Measurements from ENCODE around the gene CMTM8. TPM values are rescaled to one million over a fixed set of nuclear protein-coding genes. Genes with fewer than 3 reads are reported as not detected.

The CMTM8 gene
- polyA plus RNA-seq, 3 donors = 9.1 to 11.9 (median 9.2) TPM

DNA sequence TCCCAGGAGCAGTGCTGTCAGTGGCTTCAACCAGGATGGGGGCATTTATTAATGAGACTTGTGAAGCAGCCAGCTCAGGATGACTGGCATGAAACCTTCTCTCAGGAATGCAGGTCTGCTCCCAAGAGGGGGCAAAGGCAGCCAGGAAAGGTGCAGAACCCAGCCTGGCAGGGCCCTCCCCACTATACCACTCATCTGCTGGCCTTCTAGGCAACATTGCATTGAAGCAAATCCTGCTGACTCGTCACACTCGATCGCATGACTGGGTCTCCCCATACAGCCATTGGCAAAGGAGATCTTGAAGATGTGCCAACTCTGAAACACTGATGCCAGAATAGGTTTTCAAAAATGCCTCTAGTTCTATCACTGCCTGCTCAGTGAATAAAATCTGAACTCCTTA is 87.4 kb downstream of the CMTM8 start:
- no peak for DNase-seq (ENCODE audit: low read depth in 3 of 3, low spot score in 2 of 3)

DNA sequence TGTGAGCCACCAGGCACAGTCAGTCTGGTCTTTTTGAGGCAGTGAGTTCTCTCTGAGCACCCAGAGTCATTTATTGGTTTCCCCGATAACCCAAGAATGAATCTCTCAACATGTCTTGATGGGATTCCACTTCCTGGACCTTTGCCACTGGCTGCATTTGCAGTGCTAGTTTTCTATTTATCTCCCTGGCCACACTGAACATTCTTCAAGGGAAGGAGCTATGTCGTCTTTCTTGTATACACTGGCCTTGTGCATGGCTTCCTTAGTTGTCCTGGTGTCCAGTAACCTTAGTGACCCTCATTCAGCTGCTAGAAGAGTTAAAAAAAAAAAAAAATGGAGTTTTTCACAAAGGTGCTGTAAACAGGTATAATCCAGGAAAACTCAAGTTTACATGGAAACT is 88.3 kb downstream of the CMTM8 start:
- DNase-seq (ENCODE audit: low read depth in 3 of 3, low spot score in 2 of 3) = no peak

DNA sequence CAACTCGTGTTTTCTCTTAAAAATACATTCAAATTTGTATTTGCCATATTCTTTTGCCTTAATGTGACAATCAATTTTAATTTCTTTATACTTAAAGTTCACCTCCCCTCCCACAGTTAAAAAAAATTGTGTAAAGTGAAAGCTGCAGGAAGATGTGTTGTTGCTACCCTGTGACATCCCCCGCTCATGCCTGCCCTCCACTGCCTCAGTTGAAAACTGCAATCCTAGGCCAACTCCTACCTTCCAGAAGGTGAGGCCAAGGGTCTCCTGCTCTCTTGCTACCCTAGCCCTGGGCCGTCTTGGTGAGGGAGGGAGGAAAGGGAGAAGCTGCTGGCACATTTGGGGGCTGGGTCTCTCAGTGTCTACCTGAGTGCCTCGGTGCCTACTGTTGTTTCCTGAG is 96.2 kb downstream of the CMTM8 start:
- no peak for DNase-seq (ENCODE audit: low read depth in 3 of 3, low spot score in 2 of 3)

DNA sequence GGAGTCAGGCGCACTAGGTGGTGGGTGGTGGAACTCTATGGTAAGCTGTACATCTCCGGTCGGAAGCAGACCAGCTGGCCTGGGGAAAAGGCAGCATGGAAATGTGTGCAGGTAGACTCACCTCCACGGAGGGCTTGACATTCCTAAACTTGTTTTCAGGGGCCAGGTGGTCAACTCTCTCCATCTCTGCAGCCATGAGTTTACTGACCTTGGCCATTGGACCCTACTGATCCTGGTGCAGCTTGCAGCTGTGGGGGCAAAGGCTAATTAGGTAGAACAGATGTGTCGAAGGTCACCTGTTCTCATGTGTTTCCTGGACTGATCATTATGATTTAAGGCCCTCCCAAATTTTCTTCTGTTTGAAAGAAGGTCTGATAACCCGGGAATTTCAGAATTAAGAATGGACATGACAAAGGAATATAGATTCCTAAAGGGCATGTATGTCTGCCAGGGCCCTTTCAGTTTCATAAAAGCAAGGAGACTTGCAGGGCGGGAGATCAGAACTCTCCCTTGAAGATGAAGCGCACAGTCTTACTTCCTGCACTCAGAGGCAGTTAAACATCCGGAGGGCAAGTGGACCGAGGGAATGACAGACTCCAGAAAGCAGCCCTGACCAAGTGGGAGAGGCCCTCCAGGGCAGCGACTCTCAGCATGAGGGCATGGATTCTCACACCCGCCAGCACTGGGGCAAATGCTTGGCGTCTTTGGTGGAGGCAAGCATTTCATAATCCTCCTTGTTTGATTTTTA is 97.1 kb downstream of the CMTM8 start:
- DNase-seq (ENCODE audit: low read depth in 3 of 3, low spot score in 2 of 3) = no peak

DNA sequence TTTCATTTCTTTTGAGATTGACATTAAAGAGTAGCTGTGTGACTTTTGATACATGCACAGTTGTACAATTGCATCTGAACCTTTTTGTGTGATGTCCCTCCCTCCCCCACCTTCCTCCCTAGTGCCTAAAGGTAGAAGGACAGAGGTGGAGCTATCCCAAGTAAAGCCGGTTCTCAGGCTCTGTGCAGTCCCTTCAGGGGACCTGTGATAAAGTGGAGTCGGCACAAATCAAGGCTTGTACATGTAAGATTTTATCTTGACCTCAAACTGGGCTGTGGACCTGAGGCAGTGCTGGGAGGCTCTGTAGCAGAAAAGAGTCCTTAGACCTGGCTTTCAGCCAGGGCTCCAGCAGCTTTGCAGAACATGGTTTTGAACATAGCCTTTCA is 97.6 kb downstream of the CMTM8 start:
- no peak for DNase-seq (ENCODE audit: low read depth in 3 of 3, low spot score in 2 of 3)

DNA sequence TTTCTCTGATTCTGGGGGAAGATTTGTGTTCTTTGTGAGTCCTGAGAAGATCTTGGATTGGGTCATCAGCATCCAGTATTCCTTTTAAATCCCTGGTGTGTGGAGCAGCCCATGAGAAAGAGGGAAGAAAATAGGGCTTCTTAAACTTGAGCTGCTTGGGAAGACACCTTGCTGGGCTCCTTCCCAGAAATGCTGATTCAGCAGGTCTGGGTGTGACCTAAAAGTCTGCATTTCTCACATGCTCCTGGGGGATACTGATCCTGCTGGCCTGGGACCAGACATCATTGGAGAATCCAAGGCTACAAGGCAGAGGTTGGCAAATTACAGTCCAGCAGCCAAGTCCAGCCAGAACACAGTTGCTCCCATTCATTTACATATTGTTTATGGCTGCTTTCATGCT is 99.0 kb downstream of the CMTM8 start:
- no peak for DNase-seq (ENCODE audit: low read depth in 3 of 3, low spot score in 2 of 3)

DNA sequence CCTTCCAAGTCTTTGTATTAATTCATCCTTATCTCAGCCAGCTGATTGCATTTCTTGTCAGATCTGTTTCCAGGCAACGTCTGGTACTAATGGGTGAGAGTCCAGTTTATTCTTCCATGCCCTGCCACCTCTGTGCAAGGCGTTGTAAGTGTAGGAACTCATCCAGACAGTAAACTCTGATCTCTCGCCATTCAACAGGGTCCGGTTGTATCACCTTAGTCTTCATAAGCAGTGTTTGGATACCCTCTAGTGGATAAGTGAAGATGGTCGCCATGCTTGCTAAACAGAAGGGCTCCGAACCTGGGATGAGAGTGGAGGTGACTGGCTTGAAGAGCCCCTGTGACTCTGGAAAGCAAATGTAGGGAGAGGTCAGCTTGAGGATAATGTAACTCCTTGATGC is 101.6 kb downstream of the CMTM8 start:
- peak in 2 of 3 donors; percentile 42 to 54 for DNase-seq (ENCODE audit: low read depth in 3 of 3, low spot score in 2 of 3)

DNA sequence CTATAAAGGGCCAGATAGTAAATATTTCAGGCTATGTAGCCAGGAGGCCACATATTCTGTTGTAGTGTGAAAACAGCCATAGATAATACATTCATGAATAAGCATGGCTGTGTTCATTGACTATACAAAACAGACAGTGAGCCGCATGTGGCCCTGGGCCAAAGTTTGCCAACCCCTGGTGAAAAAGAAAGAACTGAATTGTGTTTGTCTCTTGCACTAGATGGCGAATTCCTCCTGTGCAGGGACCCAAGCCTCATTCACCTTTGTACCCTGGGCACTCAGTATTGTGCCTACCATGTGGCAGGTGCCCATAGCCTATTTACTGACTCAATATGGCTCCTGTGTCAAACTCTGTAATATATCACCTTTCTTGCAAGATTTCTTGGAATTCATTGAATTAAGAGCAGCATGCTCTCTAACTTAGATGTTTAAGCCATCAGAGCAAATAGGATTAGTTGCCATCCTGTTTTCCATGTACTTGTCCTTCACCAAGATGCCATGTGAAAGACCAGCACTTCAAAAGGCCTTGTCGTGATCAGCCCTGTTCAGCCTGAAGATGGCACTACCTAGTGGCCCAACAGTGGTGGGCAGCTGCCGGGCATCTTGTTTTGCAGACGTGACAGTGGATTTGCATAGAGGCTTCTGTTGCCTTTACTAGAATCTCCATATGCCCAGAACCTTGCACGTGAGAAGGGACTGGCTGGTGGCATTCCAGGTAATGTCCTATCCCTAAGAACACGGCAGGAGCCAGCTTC is 102.3 kb downstream of the CMTM8 start:
- no peak for DNase-seq (ENCODE audit: low read depth in 3 of 3, low spot score in 2 of 3)

DNA sequence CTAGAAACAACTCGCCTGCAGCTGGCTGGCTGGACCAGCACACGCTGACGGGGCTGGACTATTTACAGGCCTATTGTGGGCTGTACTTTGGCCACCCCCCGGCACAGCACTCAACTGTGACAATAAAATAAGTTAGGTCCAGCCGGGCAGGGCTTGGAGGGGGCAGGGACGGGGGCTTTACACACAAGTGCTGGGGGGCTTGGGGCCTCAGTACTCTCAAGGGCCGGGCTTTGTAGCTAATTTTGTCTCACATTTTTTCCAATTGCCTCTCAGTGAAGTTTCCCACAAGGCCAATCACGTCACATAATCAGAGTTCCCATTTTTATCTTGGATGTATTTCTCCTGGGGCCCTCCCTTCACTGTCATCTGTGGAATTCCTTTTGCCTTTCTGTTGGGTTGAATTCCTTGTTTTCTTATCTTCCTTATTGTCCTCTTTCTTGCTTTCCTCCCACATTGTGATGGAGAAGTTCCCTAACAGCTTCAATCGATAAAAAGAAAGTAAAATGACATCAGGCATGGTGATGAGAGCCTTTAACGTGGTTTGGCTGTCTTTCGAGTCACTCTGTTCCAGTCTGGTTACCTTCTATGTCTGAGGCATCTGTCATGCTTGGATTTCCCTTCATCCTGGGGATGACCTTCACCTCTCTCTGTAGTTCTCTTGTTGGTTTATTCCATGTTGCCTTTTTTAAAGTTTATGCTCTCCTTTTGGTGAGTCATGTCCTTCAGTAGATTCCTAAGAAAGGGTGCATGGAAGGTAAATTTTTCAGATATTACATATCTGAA is 109.1 kb downstream of the CMTM8 start:
- no peak for DNase-seq (ENCODE audit: low read depth in 3 of 3, low spot score in 2 of 3)

DNA sequence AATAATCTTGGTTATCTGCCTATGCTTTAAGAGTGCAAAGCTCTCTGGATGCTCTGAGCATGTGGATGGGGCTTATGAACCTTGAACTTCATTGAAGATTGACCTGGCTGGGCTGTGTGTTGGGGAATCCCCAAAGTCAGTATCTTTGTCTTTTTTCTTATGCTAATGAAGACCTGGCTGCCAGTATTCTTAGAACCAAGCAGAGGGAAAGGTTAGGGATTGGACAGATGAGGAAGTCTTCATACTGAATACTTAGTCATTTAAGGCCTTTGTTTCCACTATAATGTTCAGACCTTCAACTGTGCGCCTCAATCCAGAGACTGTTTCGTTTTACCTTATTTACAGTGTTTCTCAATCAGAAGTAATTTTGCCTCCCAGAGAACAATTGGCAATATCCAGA is 110.7 kb downstream of the CMTM8 start:
- DNase-seq (ENCODE audit: low read depth in 3 of 3, low spot score in 2 of 3) = no peak

DNA sequence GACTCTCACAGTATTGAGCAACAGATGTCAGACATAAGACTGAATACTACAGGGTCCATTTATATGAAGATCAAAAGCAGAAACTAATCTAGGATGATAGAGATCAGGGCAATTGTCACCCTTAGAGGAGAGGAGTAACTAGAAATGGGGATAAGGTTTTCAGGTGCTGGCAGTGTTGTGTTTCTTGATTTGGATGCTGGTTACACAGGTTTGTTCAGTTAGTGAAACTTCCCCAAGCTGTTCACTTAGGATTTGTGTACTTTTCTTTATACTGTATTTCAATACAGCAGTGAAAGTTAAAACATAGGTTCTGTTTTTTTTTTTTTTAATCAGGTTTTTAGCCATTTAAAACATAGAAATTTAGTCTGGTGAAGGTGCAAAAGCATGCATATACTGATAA is 114.1 kb downstream of the CMTM8 start:
- DNase-seq (ENCODE audit: low read depth in 3 of 3, low spot score in 2 of 3) = no peak

DNA sequence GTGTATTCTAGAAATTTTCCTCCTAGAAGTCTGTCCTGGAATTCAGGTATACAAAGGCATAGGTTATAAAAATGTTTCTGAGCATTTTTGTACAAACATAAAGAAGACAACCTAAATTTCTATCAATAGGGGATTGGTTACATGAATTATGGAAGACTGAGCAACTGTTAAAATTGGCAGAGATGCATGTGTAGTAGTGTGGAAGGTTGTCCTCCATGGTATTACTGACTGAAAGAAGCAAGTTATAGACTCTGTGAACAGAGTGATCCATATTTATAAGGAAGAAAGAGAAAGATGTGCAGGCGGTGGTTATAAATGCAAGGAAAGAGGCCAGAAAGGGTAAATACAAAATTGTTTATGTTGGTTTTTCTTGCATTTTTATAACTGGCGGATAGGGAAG is 114.9 kb downstream of the CMTM8 start:
- no peak for DNase-seq (ENCODE audit: low read depth in 3 of 3, low spot score in 2 of 3)

DNA sequence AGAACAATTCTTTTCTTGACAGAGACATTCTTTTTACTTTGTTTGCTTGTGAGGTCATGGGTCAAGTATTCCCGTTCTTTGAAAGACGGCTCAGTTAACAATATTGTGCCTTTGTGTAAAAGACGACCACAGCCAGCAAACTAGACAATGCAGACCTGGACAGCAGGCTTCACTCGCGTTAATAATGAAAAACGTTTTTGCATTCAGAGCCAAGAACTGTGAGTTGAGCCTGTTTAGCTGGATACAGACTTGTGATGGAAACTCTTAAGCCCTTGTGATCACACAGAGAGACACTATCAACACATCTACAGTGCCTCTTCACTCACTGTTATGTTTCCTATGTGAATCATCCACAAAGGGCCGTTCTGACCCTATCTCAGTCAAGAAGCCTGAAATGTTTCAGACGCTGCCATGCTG is 115.9 kb downstream of the CMTM8 start:
- DNase-seq (ENCODE audit: low read depth in 3 of 3, low spot score in 2 of 3) = no peak

DNA sequence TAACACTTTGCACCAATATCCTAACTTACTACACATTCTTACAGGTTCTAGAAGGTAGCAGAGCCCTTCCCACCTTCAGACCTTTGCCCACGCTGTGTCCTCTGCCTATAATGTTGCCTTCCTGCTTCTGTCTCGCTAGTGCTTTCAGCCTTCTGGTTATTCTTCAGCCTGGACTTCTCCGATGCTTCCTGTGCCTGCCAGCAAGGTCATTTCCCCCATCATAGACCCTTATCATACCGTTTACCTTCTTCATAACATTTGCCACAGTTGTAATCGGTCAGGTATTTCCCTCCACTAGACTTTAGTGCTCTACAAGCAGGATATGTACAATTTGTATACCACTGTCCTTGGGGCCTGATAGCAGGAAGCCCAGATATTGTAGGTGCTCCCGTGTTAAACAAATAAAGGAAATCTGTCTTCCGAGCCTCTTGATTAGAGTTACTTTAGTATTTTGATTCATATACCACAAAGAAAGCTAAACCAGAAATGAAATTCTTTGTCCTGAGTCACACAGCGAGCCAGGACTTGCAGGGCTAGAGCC is 117.3 kb downstream of the CMTM8 start:
- DNase-seq (ENCODE audit: low read depth in 3 of 3, low spot score in 2 of 3) = no peak

DNA sequence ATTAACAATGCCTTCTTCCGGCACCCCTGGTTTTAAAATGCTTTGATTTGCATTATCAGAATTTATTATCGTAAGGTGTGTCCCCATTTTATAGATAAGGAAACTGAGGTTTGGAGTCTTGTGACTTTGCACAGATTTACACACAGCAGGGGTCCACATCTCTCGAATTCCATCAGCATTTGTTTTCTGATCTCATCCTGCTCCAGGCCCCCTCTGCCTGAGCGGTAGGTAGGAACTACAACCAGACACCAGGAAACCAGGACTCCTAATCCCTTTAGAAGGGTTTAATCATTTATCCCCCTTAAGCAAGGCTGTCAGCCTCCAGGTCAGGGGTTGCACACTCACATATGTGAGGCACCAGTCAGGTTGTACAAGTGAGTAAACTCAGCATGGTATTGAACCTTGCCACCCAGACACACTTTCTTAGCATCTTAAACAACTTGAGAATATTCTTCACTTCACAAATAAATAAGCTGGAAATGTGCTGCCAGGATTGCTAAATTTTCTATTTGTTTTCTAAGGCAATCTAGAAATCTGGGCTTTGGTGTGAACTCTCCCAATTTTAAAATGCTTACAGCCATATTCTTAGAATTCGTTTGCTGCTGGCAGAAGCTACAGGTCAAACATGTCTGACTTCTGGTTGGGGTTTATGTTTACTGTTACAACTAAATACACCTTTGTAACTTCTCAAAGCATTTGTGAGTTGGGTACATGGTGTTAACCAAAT is 121.4 kb downstream of the CMTM8 start:
- no peak for DNase-seq (ENCODE audit: low read depth in 3 of 3, low spot score in 2 of 3)

DNA sequence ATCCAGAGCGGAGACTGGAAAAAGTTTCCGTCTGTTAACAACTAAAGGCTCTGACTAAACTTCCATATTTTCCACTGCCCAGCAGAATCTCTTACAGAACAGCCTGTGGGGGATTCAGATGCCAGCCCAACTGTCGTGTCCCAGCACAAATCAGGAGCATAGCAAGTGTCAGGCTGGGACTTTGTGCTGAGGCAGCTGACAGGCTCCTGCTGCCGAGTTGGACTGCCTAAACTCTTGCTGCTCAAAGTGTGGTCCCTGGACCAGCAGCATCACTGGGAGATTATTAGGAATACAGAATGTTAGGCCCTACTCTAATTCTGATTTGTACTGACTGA is 122.0 kb downstream of the CMTM8 start:
- DNase-seq (ENCODE audit: low read depth in 3 of 3, low spot score in 2 of 3) = no peak

DNA sequence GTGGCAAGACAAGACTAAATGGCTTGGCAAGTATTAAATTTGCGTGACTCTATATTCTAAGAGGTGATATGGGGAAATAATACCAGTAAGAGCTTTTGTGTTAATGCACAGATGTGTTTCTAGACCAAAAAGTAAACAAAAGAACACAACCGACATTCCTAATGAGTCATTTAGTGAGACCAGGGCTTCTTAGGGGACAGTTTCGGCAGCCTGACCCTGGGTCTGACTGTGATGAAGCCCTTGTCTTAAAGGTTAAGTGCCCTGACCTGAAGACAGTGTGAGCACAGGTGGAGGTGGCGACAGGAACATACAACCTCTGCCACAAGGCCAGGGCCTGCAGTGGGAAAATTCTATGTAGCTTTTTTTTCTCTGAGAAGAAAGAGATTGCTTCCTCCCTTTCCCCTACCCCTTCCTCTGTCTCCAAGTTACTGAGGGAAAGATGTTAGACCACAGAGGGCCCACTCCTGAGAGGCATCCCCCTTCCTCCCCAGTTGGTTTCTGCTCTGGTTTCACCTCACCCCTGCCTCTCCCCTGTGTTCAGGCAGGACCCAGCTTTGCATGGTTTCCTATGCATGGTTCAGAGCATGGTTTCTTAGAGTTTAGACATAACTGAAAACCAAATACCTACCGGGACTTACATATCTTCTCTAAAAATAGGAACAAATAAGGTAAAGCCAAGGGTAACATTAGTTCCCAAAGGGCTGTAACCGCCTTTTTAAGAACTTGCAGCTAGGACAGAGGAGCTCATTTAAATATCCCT is 128.3 kb downstream of the CMTM8 start:
- no peak for DNase-seq (ENCODE audit: low read depth in 3 of 3, low spot score in 2 of 3)

DNA sequence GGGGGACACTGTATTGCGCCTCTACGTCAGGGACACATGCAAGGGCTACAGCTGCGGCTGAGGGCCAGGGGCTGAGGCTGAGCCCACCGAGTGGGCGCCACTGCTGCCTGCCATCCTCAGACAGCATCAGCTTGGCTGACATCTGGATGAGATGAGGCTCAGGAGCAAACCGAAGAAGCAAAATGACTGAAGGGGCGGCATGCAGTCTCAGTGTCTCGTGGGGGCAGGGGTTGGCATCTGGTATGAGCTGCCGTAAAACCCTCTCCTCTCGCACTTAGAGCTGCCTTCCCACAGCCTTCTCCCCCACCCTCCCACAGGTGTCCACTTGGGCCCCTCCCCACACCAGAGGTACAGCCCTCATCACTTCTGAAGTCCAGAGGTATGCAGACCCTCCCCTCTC is 129.0 kb downstream of the CMTM8 start:
- DNase-seq (ENCODE audit: low read depth in 3 of 3, low spot score in 2 of 3) = no peak

DNA sequence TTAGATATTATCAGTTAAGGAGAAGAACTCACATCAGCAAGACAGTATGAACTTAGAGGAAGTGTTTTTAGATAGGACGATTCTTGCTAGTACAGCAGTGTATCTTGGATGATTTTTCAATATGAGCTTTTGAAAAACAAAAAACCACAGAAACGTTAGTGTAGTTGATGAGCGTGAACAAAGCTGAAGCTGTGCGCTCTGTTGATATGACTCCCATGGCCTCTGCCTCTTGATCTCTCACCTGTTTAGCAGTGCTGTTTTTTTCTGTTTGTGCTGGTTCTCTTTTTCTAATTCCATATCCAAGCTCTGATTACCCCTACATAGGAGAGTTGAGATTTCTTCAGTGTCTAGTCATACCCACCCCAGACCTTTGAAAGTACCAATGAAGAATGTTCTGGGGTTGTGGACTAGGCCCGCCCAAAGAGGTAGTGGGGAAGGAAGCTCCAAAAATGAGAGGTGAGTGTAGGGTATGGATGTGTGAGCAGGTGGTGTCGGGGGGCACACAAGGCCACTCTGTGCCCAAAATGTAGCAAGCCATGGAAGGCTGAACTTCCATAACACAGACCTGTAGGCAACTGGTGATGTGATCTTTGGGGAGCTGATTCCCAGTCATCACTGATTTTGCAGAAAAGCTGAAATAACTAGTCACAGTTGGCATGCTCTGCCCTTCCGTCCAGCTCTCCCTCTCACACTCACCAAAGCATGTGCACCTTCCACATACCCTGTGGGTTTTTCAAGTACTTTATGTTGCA is 133.2 kb downstream of the CMTM8 start:
- no peak for DNase-seq (ENCODE audit: low read depth in 3 of 3, low spot score in 2 of 3)

DNA sequence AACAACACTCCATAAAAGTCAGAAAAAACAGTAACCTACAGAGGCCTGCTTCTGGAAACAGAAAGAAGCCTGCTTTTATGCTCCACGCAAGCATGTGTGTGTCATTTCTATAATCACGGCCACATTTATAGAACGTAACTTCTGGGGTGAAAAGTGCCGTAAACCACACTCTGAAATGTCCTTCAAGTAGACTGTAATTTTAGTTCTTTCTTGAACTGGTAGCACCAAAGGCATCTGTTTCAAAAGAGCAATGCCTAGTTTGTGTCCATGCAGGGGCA is 133.7 kb downstream of the CMTM8 start:
- DNase-seq (ENCODE audit: low read depth in 3 of 3, low spot score in 2 of 3) = no peak

All from right renal cortex interstitium (tissue), 3 donors.